SK-N-SH (cell line): ENCODE data around the gene GABRE. TPM values are rescaled to one million over a fixed set of nuclear protein-coding genes. Genes with fewer than 3 reads are reported as not detected.

Source experiments
- CTCF ChIA-PET: fragments of 300-600, 350-600 bp; formaldehyde crosslinking; extraction: SDS; loops from one replicate; lab custom pipeline; 2021; lab: Yijun Ruan, JAX
- POLR2A ChIA-PET: fragments of 350-600 bp; sonication (Branson Sonifier 250); formaldehyde crosslinking; extraction: SDS; loops from one replicate; lab custom pipeline; 2020; ENCODE audit warnings: antibody characterized with exemption, inconsistent platforms; lab: Yijun Ruan, JAX
- DNase-seq: peaks from one replicate; pipeline ENCODE4 v3.0.0; 2012
- H2AFZ ChIP-seq: fragments of 200-600 bp; sonication (generic); 2 replicates; pipeline ENCODE4 v1.8.1; 2016; ENCODE audit warnings: antibody characterized with exemption, mild to moderate bottlenecking, low read depth
- H3F3A ChIP-seq: fragments of 200-600 bp; sonication (generic); replicated peaks from 2 replicates; pipeline ENCODE3; 2016; ENCODE audit warnings: antibody characterized with exemption, mild to moderate bottlenecking; ENCODE audit not compliant: insufficient read depth
- H3K27ac ChIP-seq, 2 experiments: fragments of 200-500 bp in 1 of 2; fragments of 200-600 bp in 1 of 2; sonication (Bioruptor generic) in 1 of 2; sonication (generic), shearing (Covaris generic) in 1 of 2; 2 replicates each; pipeline versions ENCODE4 v1.5.1 to v1.6.1; 2014 to 2016; ENCODE audit warnings: low read depth in 2 of 2, inconsistent platforms in 1 of 2, low read length in 1 of 2, mild to moderate bottlenecking in 1 of 2, mixed read lengths in 1 of 2
- H3K27me3 ChIP-seq: fragments of 200-600 bp; sonication (generic), shearing (Covaris generic); 2 replicates; pipeline ENCODE4 v1.6.1; 2016; ENCODE audit warnings: mixed run types; ENCODE audit not compliant: insufficient read depth
- H3K36me3 ChIP-seq, 2 experiments: fragments of 200-500 bp in 1 of 2; fragments of 200-600 bp in 1 of 2; sonication (Bioruptor generic) in 1 of 2; sonication (generic) in 1 of 2; replicated peaks in 1 of 2; 2 replicates each; pipeline versions ENCODE3 to v1.5.1; 2014 to 2016; ENCODE audit warnings: low read length in 1 of 2, mild to moderate bottlenecking in 1 of 2; ENCODE audit not compliant: insufficient read depth in 2 of 2, control insufficient read depth in 1 of 2
- H3K4me1 ChIP-seq, 2 experiments: fragments of 200-500 bp in 1 of 2; fragments of 200-600 bp in 1 of 2; sonication (Bioruptor generic) in 1 of 2; sonication (generic), shearing (Covaris generic) in 1 of 2; 2 replicates each; pipeline versions ENCODE4 v1.5.1 to v1.6.1; 2014 to 2016; ENCODE audit warnings: low read depth in 1 of 2, low read length in 1 of 2, mixed run types in 1 of 2; ENCODE audit not compliant: insufficient read depth in 2 of 2, control insufficient read depth in 1 of 2
- H3K4me2 ChIP-seq: fragments of 200-600 bp; sonication (generic), shearing (Covaris generic); 2 replicates; pipeline ENCODE4 v1.6.1; 2017; ENCODE audit warnings: mixed run types
- H3K4me3 ChIP-seq, 2 experiments: fragments of 200-500 bp in 1 of 2; fragments of 200-600 bp in 1 of 2; sonication (Bioruptor generic) in 1 of 2; sonication (generic), shearing (Covaris generic) in 1 of 2; 2 replicates each; pipeline versions ENCODE4 v1.5.1 to v1.8.1; 2014 to 2016; ENCODE audit warnings: low read depth in 2 of 2, inconsistent platforms in 1 of 2, low read length in 1 of 2, mild to moderate bottlenecking in 1 of 2, mixed read lengths in 1 of 2, moderate library complexity in 1 of 2
- H3K79me2 ChIP-seq: fragments of 200-600 bp; sonication (generic); 2 replicates; pipeline ENCODE4 v1.8.1; 2017; ENCODE audit warnings: mild to moderate bottlenecking; ENCODE audit not compliant: insufficient read depth
- H3K9ac ChIP-seq: fragments of 200-600 bp; sonication (generic); 2 replicates; pipeline ENCODE4 v1.6.1; 2017; ENCODE audit warnings: mixed run types
- H3K9me2 ChIP-seq: fragments of 200-600 bp; sonication (generic); 2 replicates; pipeline ENCODE4 v1.6.1; 2017; ENCODE audit warnings: mixed run types
- H3K9me3 ChIP-seq: fragments of 200-600 bp; sonication (generic); 2 replicates; pipeline ENCODE4 v1.6.1; 2017; ENCODE audit warnings: mixed run types, mild to moderate bottlenecking, moderate library complexity
- H4K20me1 ChIP-seq: fragments of 200-600 bp; sonication (generic); 2 replicates; pipeline ENCODE4 v1.6.1; 2017; ENCODE audit warnings: mild to moderate bottlenecking, mixed run types; ENCODE audit not compliant: insufficient read depth
- CHD2 ChIP-seq: fragments of 150-350 bp; IDR thresholded peaks from 2 replicates; pipeline ENCODE4 v1.6.1; 2018; ENCODE audit warnings: low read length; ENCODE audit not compliant: partially characterized antibody
- ELF1 ChIP-seq: IDR thresholded peaks from 2 replicates; pipeline ENCODE4 v1.4.0; 2012
- EZH2phosphoT487 ChIP-seq: fragments of 200-600 bp; sonication (generic); IDR thresholded peaks from 2 replicates; pipeline ENCODE4 v1.6.1; 2017; ENCODE audit warnings: low read depth, mixed run types, mild to moderate bottlenecking, antibody characterized with exemption, moderate library complexity, borderline replicate concordance
- FOSL2 ChIP-seq: IDR thresholded peaks from 2 replicates; pipeline ENCODE4 v1.4.0; 2012; ENCODE audit warnings: low read depth, mild to moderate bottlenecking, moderate library complexity, borderline replicate concordance
- FOXM1 ChIP-seq: IDR thresholded peaks from 2 replicates; pipeline ENCODE4 v1.4.0; 2012; ENCODE audit warnings: low read depth, mild to moderate bottlenecking
- GABPA ChIP-seq: IDR thresholded peaks from 2 replicates; pipeline ENCODE4 v1.4.0; 2012; ENCODE audit warnings: low read depth, mild to moderate bottlenecking
- GATA2 ChIP-seq: sonication (generic); formaldehyde crosslinking; IDR thresholded peaks from 2 replicates; pipeline ENCODE4 v1.5.0; 2020; ENCODE audit warnings: mild to moderate bottlenecking, missing genetic modification reagents
- IRF3 ChIP-seq: fragments of 150-350 bp; IDR thresholded peaks from 2 replicates; pipeline ENCODE4 v1.6.1; 2016; ENCODE audit warnings: mild to moderate bottlenecking, low read depth, low read length
- MAX ChIP-seq: IDR thresholded peaks from 2 replicates; pipeline ENCODE4 v1.4.0; 2012; ENCODE audit warnings: low read depth
- MEF2A ChIP-seq: IDR thresholded peaks from 2 replicates; pipeline ENCODE4 v1.4.0; 2012; ENCODE audit warnings: low read depth, borderline replicate concordance
- NFIC ChIP-seq: IDR thresholded peaks from 2 replicates; pipeline ENCODE4 v1.4.0; 2012; ENCODE audit warnings: borderline replicate concordance
- PBX3 ChIP-seq: IDR thresholded peaks from 2 replicates; pipeline ENCODE4; 2012
- RAD21 ChIP-seq: IDR thresholded peaks from 2 replicates; pipeline ENCODE4 v1.6.1; 2012; ENCODE audit warnings: mild to moderate bottlenecking, low read length
- RCOR1 ChIP-seq: fragments of 150-350 bp; IDR thresholded peaks from 2 replicates; pipeline ENCODE4 v1.6.1; 2017; ENCODE audit warnings: antibody characterized with exemption, low read length
- REST ChIP-seq: IDR thresholded peaks from 2 replicates; pipeline ENCODE4 v1.6.1; 2012; ENCODE audit warnings: mild to moderate bottlenecking, low read depth, low read length, moderate library complexity
- RFX5 ChIP-seq: IDR thresholded peaks from 2 replicates; pipeline ENCODE4 v1.6.1; 2012; ENCODE audit warnings: mild to moderate bottlenecking, improper control_type of control experiment, low read length
- TCF12 ChIP-seq: IDR thresholded peaks from 2 replicates; pipeline ENCODE4 v1.4.0; 2012
- YY1 ChIP-seq: IDR thresholded peaks from 2 replicates; pipeline ENCODE4 v1.4.0; 2012; ENCODE audit warnings: low read depth, mild to moderate bottlenecking
- WGBS: methylation state at CpG from one replicate; pipeline ENCODE4 v1.1.6; 2017; ENCODE audit warnings: low lambda C conversion rate; 5-methylcytosine and 5-hydroxymethylcytosine counted together
- polyA plus RNA-seq, 3 experiments: library from polyadenylated mRNA; depleted of rRNA; stranded (reverse); fragments of >200 nt; gene quantifications; 2 replicates each; pipeline ENCODE4 v1.2.3, GENCODE V29; 2012

The GABRE gene
- polyA plus RNA-seq, 1 of the 3 experiments (the other 2 are of a cell fraction), result 8.1 TPM

- peaks cover 14% of the 10 kb centered on the region for H3K79me2 ChIP-seq
- DNase-seq, result no peak
- no peak overlapping the region for H3K9ac ChIP-seq
- no peak overlapping the region for H3K4me2 ChIP-seq
- no peaks in the 10 kb centered on the region for H3K36me3 ChIP-seq
- no peak overlapping the region for H2AFZ ChIP-seq
- ChIA-PET CTCF (no interaction called here), POLR2A (no interaction called here)
- no peaks in the 10 kb centered on the region for H3K9me3 ChIP-seq
- 33% methylated on average over 1 of the region's 1 CpG for WGBS
- H3K4me1 ChIP-seq, result peaks cover 0 to 9% of the 10 kb centered on the region in 2 experiments; a peak in 2 of 4 replicates
- H4K20me1 ChIP-seq, result no peaks in the 10 kb centered on the region
- no peak overlapping the region for H3K27ac ChIP-seq
- no peaks in the 10 kb centered on the region for H3K9me2 ChIP-seq
- H3F3A ChIP-seq, result peaks cover 7% of the 10 kb centered on the region
- no peak for TF ChIP-seq MEF2A
- no peak for TF ChIP-seq REST
- no peak for TF ChIP-seq YY1
- no peak for TF ChIP-seq RAD21
- no peak for TF ChIP-seq FOXM1
- TF ChIP-seq FOSL2, result no peak
- TF ChIP-seq NFIC, result no peak
- TF ChIP-seq IRF3, result no peak
- no peak for TF ChIP-seq RFX5
- no peak for TF ChIP-seq TCF12
- TF ChIP-seq CHD2, result no peak
- TF ChIP-seq PBX3, result no peak
- no peak overlapping the region for H3K4me3 ChIP-seq
- peaks cover 9% of the 10 kb centered on the region; the same call in 1 of the 2 replicates for H3K27me3 ChIP-seq
Observed at GRCh38 chrX:151977923-151978322, 3.4 kb upstream of the GABRE start.

GRCh38 chrX:151977009-151977408, 2.5 kb upstream of the GABRE start:
- POLR2A ChIA-PET, result no interaction called here
- H3K4me3 ChIP-seq, result no peak overlapping the region
- H3K9ac ChIP-seq, result no peak overlapping the region
- 26% methylated on average over 5 of the region's 5 CpGs for WGBS
- peaks cover 23% of the 10 kb centered on the region for H3K79me2 ChIP-seq
- CTCF ChIA-PET, result no interaction called here
- H3K36me3 ChIP-seq, result no peaks in the 10 kb centered on the region
- no peak for DNase-seq
- H3K4me2 ChIP-seq, result no peak overlapping the region
- no peaks in the 10 kb centered on the region for H3K9me3 ChIP-seq
- peaks cover 2% of the 10 kb centered on the region for H3F3A ChIP-seq
- H2AFZ ChIP-seq, result no peak overlapping the region
- H3K27ac ChIP-seq, result no peak overlapping the region
- peaks cover 0 to 8% of the 10 kb centered on the region in 2 experiments; a peak in 2 of 4 replicates for H3K4me1 ChIP-seq
- no peaks in the 10 kb centered on the region for H3K9me2 ChIP-seq
- H3K27me3 ChIP-seq, result peaks cover 9% of the 10 kb centered on the region; the same call in 1 of the 2 replicates
- TF ChIP-seq GATA2, result no peak
- TF ChIP-seq EZH2phosphoT487, result no peak
- no peak for TF ChIP-seq NFIC
- no peak for TF ChIP-seq RCOR1
- no peak for TF ChIP-seq MAX
- no peak for TF ChIP-seq YY1
- no peak for TF ChIP-seq GABPA
- no peak for TF ChIP-seq FOXM1
- TF ChIP-seq ELF1, result no peak
- no peak for TF ChIP-seq CHD2
- no peaks in the 10 kb centered on the region for H4K20me1 ChIP-seq
